ENCODE results near the gene NEU4.
"Not testable (repeated sequence)": the region's sequence is repeated elsewhere in the genome, so short reads cannot be mapped to it uniquely, and the experiment has no call there.

Gene NEU4

DNA sequence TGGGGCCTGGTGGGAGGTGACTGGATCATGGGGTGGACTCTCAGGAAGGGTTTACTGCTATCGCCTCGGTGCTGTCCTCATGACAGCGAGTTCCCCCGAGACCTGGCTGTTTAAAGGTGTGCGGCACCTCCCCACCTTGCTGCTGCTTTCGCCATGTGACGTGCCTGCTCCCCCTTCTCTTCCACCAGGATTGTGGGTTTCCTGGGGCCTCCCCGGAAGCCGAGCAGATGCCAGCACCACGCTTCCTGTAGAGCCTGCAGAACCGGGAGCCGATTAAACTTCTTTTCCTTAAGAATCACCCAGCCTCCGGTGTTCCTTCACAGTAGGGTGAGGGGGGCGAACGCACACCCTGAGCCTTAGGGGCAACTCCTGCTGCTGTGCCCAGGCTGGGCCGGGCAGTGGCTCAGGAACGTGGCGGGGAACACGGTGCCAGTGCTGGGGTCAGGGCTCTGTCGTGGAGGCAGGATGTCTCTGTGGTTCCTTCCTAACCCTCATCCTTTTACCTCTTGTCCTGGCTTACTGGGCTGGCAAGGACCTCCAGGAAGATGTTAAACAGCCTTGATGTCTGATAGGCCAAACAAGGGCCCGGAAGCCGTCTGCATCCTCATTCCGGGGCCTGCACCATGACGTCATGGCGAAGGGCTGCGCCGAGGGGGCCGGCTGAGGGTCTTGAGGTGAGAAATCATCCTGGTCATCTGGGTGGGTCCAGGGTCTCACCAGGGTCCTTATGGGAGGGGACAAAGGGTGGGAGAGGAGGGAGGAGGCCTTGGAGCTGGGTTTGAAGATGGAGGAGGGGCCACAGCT, 12.7 kb downstream of the NEU4 start:
- peaks cover 8 to 17% of the 10 kb centered on the region in 2 donors for H3K4me1 ChIP-seq (ENCODE audit: control insufficient read depth in 2 of 2, insufficient read depth in 2 of 2, low read length in 2 of 2)
- H3K27ac ChIP-seq (ENCODE audit: low read depth in 2 of 2, low read length in 2 of 2): no peak overlapping the region
- no peak overlapping the region for H3K9ac ChIP-seq (ENCODE audit: low read depth in 1 of 2, low read length in 2 of 2)
- H3K4me3 ChIP-seq (ENCODE audit: low read length in 2 of 2): no peak overlapping the region
- H3K36me3 ChIP-seq (ENCODE audit: control insufficient read depth in 2 of 2, insufficient read depth in 2 of 2, low read length in 2 of 2): no peaks in the 10 kb centered on the region
- H3K27me3 ChIP-seq (ENCODE audit: control insufficient read depth in 2 of 2, insufficient read depth in 2 of 2, low read length in 2 of 2): peaks cover 2 to 3% of the 10 kb centered on the region in 2 donors
- H3K9me3 ChIP-seq (ENCODE audit: control insufficient read depth in 2 of 2, low read length in 2 of 2): no peaks in the 10 kb centered on the region

DNA sequence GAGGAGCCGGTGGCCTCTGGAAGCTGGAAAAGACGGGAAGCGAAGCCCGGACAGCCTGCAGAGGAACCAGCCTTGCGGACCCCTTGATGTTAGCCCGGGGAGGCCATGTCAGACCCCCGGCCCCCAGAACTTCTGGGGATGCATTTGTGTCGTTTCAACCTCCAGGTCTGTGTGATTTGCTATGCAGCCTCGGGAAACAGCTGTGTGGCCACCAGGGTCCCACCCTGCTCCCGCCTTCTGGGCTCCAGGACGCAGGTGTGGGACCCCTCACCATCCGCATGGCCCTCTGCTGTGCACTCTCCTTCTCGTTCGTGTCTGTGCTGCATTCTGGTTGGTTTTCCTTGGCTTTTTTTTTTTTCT, 13.3 kb downstream of the NEU4 start:
- Histone ChIP-seq H3K27ac (ENCODE audit: low read depth in 2 of 2, low read length in 2 of 2) (no peak overlapping the region), H3K9me3 (ENCODE audit: control insufficient read depth in 2 of 2, low read length in 2 of 2) (no peaks in the 10 kb centered on the region), H3K9ac (ENCODE audit: low read depth in 1 of 2, low read length in 2 of 2) (no peak overlapping the region), H3K4me1 (ENCODE audit: control insufficient read depth in 2 of 2, insufficient read depth in 2 of 2, low read length in 2 of 2) (peaks cover 8 to 13% of the 10 kb centered on the region in 2 donors), H3K4me3 (ENCODE audit: low read length in 2 of 2) (no peak overlapping the region), H3K27me3 (ENCODE audit: control insufficient read depth in 2 of 2, insufficient read depth in 2 of 2, low read length in 2 of 2) (peaks cover 3% of the 10 kb centered on the region in 2 donors), H3K36me3 (ENCODE audit: control insufficient read depth in 2 of 2, insufficient read depth in 2 of 2, low read length in 2 of 2) (no peaks in the 10 kb centered on the region)

DNA sequence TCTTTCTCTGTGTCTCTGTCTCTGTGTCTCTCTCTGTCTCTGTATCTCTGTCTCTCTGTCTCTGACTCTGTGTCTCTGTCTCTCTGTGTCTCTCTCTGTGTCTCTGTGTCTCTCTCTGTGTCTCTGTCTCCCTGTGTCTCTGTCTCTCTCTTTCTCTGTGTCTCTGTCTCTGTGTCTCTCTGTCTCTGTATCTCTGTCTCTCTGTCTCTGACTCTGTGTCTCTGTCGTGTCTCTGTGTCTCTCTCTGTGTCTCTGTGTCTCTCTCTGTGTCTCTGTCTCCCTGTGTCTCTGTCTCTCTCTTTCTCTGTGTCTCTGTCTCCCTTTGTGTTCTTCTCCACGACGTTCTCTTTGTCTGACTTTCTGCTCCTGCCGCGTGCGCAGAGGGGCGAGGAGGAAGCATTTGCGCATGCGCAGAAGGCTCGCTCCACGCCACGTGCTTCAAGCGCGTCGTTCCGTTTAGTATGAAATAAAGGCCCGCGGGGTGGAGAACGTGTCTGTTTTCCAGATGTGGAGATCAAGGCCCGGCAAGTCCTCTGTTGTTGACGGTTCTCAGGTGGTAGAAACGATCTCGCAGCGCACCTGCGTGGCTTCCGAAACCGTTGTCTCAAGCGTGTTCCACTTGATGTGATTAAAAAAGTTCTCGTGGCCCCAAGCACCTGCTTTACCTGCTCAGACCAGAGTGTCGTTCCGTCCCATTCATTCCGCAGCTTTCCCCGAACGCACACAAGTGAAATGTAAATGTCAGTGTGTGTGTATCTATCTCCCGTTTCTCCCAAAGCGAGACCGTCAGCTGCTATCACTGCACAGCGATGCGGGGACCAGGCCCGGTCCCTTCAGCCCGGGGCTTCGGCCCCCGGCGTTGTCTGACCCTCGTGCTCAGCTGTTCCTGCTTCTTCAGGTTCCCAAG, 14.8 kb downstream of the NEU4 start:
- H3K9me3 ChIP-seq (ENCODE audit: control insufficient read depth in 2 of 2, low read length in 2 of 2); H3K36me3 ChIP-seq (ENCODE audit: control insufficient read depth in 2 of 2, insufficient read depth in 2 of 2, low read length in 2 of 2); H3K9ac ChIP-seq (ENCODE audit: low read depth in 1 of 2, low read length in 2 of 2); H3K27me3 ChIP-seq (ENCODE audit: control insufficient read depth in 2 of 2, insufficient read depth in 2 of 2, low read length in 2 of 2); H3K4me3 ChIP-seq (ENCODE audit: low read length in 2 of 2); H3K27ac ChIP-seq (ENCODE audit: low read depth in 2 of 2, low read length in 2 of 2); H3K4me1 ChIP-seq (ENCODE audit: control insufficient read depth in 2 of 2, insufficient read depth in 2 of 2, low read length in 2 of 2): not testable (repeated sequence)

DNA sequence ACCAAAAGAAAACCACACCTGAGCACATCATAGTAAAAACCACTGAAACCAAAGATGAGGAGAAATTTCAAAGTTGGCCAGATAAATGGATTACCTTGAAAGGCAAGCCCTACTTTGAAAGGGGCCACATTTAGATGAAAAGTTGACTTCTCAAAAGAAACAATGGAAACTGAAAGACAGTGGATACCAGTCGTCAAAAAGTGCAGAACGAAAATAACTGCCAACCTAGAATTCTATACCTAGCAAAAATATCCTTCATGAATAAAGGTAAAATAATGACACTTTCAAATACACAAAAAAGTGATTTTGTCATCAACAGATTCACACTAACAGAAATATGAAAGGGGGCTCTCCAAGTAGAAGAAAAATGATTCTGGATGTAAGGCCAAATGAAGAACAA, 18.4 kb downstream of the NEU4 start:
- Histone ChIP-seq H3K4me1 (ENCODE audit: control insufficient read depth in 2 of 2, insufficient read depth in 2 of 2, low read length in 2 of 2) (no peaks in the 10 kb centered on the region), H3K4me3 (ENCODE audit: low read length in 2 of 2) (no peak overlapping the region), H3K9ac (ENCODE audit: low read depth in 1 of 2, low read length in 2 of 2) (no peak overlapping the region), H3K36me3 (ENCODE audit: control insufficient read depth in 2 of 2, insufficient read depth in 2 of 2, low read length in 2 of 2) (no peaks in the 10 kb centered on the region), H3K27ac (ENCODE audit: low read depth in 2 of 2, low read length in 2 of 2) (no peak overlapping the region), H3K27me3 (ENCODE audit: control insufficient read depth in 2 of 2, insufficient read depth in 2 of 2, low read length in 2 of 2) (peaks cover 3% of the 10 kb centered on the region in 2 donors), H3K9me3 (ENCODE audit: control insufficient read depth in 2 of 2, low read length in 2 of 2) (no peaks in the 10 kb centered on the region)

DNA sequence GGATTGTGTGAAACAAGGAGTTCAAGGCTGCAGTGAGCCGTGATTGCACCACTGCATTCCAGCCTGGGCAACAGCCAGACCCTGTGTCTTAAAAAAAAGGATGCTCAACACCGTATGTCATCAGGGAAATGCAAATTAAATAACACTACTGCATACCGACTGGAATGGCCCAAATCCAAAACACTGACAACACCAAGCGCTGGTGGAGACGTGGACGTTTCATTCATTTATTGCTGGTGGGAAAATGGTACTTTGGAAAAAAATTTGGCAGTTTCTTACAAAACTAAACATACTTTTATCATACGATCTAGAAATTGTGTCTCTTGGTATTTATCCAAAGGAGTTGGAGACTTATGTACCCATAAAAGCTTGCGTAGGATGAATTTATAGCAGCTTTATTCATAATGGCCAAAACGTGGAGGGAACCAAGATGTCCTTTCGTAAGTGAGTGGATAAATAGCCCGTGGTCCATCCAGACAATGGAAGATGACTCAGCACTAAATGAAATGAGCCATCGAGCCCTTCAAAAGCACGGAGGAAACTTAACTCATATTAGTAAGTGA, 24.2 kb downstream of the NEU4 start:
- no peaks in the 10 kb centered on the region for H3K9me3 ChIP-seq (ENCODE audit: control insufficient read depth in 2 of 2, low read length in 2 of 2)
- H3K9ac ChIP-seq (ENCODE audit: low read depth in 1 of 2, low read length in 2 of 2): no peak overlapping the region
- no peak overlapping the region for H3K4me3 ChIP-seq (ENCODE audit: low read length in 2 of 2)
- H3K27ac ChIP-seq (ENCODE audit: low read depth in 2 of 2, low read length in 2 of 2): no peak overlapping the region
- no peaks in the 10 kb centered on the region for H3K4me1 ChIP-seq (ENCODE audit: control insufficient read depth in 2 of 2, insufficient read depth in 2 of 2, low read length in 2 of 2)
- no peaks in the 10 kb centered on the region for H3K36me3 ChIP-seq (ENCODE audit: control insufficient read depth in 2 of 2, insufficient read depth in 2 of 2, low read length in 2 of 2)
- peaks cover 2 to 3% of the 10 kb centered on the region in 2 donors for H3K27me3 ChIP-seq (ENCODE audit: control insufficient read depth in 2 of 2, insufficient read depth in 2 of 2, low read length in 2 of 2)

DNA sequence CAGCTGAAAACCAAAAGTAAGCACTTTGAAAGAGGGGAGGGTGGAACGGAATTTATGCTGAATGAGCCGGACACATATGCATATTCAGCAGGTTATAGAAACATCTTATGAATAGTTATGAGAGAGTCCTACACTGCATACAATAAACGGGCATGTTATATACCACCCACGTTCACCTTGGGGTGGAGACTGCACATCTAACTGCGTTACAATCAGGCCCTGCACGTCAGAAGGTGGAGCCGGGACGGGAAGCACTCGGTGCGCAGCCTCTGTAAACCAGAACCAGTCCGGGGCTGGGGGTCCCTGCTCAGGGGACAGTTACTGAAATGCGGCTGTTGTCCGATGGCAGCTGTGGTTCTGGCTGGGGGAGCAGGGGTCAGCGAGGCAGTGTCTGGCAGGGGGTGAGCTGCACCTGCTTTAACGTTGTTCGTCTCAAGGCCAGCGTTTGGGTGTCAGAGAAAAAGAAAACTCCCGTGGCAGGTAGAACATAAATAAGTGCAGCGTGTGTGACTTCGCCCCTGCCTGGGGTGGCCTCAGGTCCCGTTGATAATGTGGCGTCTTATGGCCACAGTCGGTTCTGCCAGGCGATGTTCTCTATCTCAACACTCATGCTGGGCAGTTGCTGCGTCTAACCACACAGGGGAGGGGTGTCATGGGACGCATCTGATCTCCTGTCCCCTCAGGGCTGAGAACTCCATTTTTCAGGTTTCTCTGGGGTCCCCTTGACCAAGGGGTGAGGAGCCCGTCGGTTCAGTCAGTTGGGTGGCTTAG, 24.9 kb downstream of the NEU4 start:
- H3K9me3 ChIP-seq (ENCODE audit: control insufficient read depth in 2 of 2, low read length in 2 of 2); H3K36me3 ChIP-seq (ENCODE audit: control insufficient read depth in 2 of 2, insufficient read depth in 2 of 2, low read length in 2 of 2); H3K9ac ChIP-seq (ENCODE audit: low read depth in 1 of 2, low read length in 2 of 2); H3K4me3 ChIP-seq (ENCODE audit: low read length in 2 of 2); H3K4me1 ChIP-seq (ENCODE audit: control insufficient read depth in 2 of 2, insufficient read depth in 2 of 2, low read length in 2 of 2); H3K27me3 ChIP-seq (ENCODE audit: control insufficient read depth in 2 of 2, insufficient read depth in 2 of 2, low read length in 2 of 2); H3K27ac ChIP-seq (ENCODE audit: low read depth in 2 of 2, low read length in 2 of 2): not testable (repeated sequence)

DNA sequence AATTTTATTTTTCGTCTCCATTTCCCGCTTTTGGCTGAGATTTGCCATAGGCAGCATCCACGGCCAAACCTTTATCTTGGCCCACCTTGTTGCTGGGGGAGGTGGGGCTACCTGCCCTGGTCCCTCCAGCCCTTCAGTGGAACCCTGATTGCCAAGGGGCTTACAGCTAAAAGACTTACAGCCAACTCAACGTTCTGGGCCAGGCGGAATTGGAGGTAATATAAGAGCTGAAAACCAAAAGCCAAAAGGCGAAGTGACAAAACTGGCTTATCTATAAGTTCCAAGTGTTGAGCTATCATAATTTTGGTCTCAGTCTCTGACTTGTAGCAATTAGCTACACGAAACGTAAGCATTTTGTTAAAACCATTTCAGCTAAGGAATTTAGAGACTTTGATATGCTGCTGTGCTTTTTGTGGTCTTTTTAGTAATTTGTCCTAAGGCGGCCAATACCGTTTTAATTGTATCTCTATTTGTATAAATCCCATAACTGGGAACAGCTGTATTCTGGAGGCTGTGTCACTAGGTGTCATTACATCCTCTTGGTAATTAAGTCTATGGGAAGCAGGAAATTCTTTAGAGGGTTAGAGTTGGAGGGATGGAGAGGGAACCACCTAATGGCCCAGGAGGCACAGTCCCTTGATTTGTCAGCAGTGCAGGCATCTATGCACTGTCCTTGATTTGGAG, 25.7 kb downstream of the NEU4 start:
- no peak overlapping the region for H3K4me3 ChIP-seq (ENCODE audit: low read length in 2 of 2)
- no peaks in the 10 kb centered on the region for H3K9me3 ChIP-seq (ENCODE audit: control insufficient read depth in 2 of 2, low read length in 2 of 2)
- no peaks in the 10 kb centered on the region for H3K36me3 ChIP-seq (ENCODE audit: control insufficient read depth in 2 of 2, insufficient read depth in 2 of 2, low read length in 2 of 2)
- H3K27ac ChIP-seq (ENCODE audit: low read depth in 2 of 2, low read length in 2 of 2): no peak overlapping the region
- H3K9ac ChIP-seq (ENCODE audit: low read depth in 1 of 2, low read length in 2 of 2): no peak overlapping the region
- peaks cover 4 to 7% of the 10 kb centered on the region in 2 donors for H3K27me3 ChIP-seq (ENCODE audit: control insufficient read depth in 2 of 2, insufficient read depth in 2 of 2, low read length in 2 of 2)
- no peaks in the 10 kb centered on the region for H3K4me1 ChIP-seq (ENCODE audit: control insufficient read depth in 2 of 2, insufficient read depth in 2 of 2, low read length in 2 of 2)

DNA sequence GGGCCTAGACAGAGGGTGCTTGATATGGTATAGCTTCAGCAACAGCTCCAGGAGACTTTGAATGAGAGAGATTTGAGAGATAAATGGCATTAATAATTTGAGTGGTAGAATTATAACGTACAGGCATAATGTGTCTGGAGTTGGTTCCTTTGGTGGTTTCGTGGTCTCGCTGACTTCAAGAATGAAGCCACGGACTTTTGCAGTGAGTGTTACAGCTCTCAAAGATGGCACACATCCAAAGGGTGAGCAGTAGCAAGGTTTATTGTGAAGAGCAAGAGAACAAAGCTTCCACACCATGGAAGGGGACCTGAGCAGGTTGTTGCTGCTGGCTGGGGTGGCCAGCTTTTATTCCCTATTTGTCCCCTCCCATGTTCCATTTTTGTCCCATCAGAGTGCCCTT, 26.6 kb downstream of the NEU4 start:
- Histone ChIP-seq H3K4me3 (ENCODE audit: low read length in 2 of 2) (no peak overlapping the region), H3K9me3 (ENCODE audit: control insufficient read depth in 2 of 2, low read length in 2 of 2) (no peaks in the 10 kb centered on the region), H3K36me3 (ENCODE audit: control insufficient read depth in 2 of 2, insufficient read depth in 2 of 2, low read length in 2 of 2) (no peaks in the 10 kb centered on the region), H3K27ac (ENCODE audit: low read depth in 2 of 2, low read length in 2 of 2) (no peak overlapping the region), H3K27me3 (ENCODE audit: control insufficient read depth in 2 of 2, insufficient read depth in 2 of 2, low read length in 2 of 2) (peaks cover 4% of the 10 kb centered on the region in 2 donors), H3K4me1 (ENCODE audit: control insufficient read depth in 2 of 2, insufficient read depth in 2 of 2, low read length in 2 of 2) (no peaks in the 10 kb centered on the region), H3K9ac (ENCODE audit: low read depth in 1 of 2, low read length in 2 of 2) (no peak overlapping the region)

DNA sequence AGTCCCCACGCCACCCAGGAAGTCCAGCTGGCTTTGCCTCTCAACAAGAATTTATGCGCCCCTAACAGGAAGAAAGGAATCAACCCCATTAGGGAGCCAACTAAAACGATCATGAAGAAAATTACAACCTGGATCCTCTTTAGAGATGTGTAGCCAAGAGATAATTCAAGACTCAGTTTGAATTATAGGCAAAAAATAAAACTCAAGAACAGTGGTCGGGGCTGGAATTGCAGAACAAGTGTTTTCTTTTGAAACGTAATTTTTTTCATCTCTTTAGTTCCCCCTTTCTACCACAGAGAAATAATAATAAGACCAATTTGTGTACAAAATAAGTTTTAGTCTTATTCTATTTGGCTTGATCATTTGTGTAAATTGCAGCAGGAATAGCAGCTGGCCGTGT, 27.3 kb downstream of the NEU4 start:
- Histone ChIP-seq H3K4me1 (ENCODE audit: control insufficient read depth in 2 of 2, insufficient read depth in 2 of 2, low read length in 2 of 2) (no peaks in the 10 kb centered on the region), H3K9ac (ENCODE audit: low read depth in 1 of 2, low read length in 2 of 2) (no peak overlapping the region), H3K4me3 (ENCODE audit: low read length in 2 of 2) (no peak overlapping the region), H3K36me3 (ENCODE audit: control insufficient read depth in 2 of 2, insufficient read depth in 2 of 2, low read length in 2 of 2) (no peaks in the 10 kb centered on the region), H3K27me3 (ENCODE audit: control insufficient read depth in 2 of 2, insufficient read depth in 2 of 2, low read length in 2 of 2) (peaks cover 4% of the 10 kb centered on the region in 2 donors), H3K9me3 (ENCODE audit: control insufficient read depth in 2 of 2, low read length in 2 of 2) (no peaks in the 10 kb centered on the region), H3K27ac (ENCODE audit: low read depth in 2 of 2, low read length in 2 of 2) (no peak overlapping the region)

All from mucosa of rectum (tissue), 2 donors.